Fibroblast of skin of back (primary cell): ENCODE results near the gene KIF1B.
"Not testable (repeated sequence)": the region's sequence is repeated elsewhere in the genome, so short reads cannot be mapped to it uniquely, and the experiment has no call there.

Experiments
- DNase-seq: peaks from one replicate; pipeline ENCODE4 v3.0.0-alpha.2; 2013

The KIF1B gene

DNA sequence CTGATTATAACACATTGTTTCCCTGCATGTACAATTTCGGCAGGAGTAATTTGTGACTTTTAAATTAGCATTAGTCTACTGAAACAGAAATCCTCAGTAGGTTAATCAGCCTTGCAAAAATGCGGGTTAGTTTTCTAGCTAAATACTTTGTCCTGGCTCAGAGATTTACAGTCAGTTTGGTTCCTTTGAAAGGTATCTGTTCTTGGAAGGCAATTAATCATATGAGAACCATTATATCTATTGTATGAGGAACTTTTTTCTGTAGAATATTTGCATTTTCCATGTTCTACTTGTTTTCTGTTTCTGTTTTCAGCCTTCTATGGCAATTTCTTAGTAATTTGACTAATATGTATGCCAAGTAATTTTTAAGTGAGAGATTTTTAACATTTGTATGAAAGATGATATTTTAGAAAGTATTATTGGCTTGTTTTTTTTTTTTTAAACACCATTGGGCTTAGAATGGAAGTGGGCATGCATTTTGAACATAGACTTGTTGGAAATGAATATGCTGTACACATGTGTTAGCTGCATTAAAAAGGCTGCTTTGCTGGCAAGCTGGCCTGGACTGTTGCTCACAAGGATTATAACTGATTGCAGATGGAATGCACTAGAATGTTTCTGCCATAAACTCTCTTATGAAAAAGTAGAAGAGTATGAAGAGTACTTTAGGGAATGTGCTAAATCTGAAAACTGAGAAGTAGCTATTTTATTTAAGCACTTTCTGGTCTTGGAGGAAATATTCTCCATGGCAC lies 26.2 kb downstream of the KIF1B start:
- DNase-seq: peak; percentile 29

GRCh38 chr1:10237157-10237539 lies 26.8 kb downstream of the KIF1B start:
- no peak for DNase-seq

GRCh38 chr1:10242135-10242534 lies 31.8 kb downstream of the KIF1B start:
- DNase-seq: no peak

DNA sequence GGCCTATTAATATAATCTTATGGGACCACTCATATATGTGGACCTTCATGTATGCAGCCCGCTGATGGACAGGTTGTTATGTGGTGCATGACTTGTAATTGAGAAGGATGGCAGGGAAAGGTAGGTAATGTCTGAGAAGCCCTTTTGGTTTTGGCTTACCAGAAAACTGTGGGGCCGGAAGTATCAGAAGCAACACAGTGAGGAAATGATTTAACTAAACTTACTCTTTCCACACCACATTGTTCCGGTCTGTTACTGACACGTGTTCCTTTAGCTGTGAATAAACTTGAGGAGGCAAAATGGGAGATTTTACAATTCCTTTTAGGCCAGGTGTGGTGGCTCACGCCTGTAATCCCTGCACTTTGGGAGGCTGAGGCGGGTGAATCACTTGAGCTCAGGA lies 32.4 kb downstream of the KIF1B start:
- DNase-seq: no peak

DNA sequence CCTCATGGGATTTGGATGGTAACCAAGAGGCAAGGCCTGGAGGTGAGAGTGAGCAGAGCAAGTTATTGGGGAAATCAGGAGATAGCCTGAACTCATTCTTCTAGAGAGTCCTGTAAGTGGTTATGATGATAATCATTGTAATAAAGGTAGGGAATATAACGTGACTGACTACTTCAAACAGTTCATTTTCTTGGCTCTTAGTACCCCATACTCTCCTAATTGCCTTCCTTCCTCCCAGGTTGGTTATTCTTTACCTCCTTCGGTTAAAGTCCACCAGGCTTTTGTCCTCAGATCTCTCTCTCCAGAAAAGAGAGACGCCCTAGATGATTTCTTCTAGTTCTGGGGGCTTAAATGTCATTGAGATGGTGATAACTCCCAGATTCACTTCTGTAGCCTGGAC lies 35.3 kb downstream of the KIF1B start:
- no peak for DNase-seq

- DNase-seq: no peak
Measured at GRCh38 chr1:10249808-10250457, 39.6 kb downstream of the KIF1B start.

GRCh38 chr1:10250663-10251062 lies 40.3 kb downstream of the KIF1B start:
- DNase-seq: no peak

GRCh38 chr1:10251325-10252108 lies 41.1 kb downstream of the KIF1B start:
- peak; percentile 35 for DNase-seq

- DNase-seq: peak; percentile 70
Measured at GRCh38 chr1:10252508-10252907, 42.1 kb downstream of the KIF1B start.

- no peak for DNase-seq
Measured at GRCh38 chr1:10253149-10253548, 42.8 kb downstream of the KIF1B start.

DNA sequence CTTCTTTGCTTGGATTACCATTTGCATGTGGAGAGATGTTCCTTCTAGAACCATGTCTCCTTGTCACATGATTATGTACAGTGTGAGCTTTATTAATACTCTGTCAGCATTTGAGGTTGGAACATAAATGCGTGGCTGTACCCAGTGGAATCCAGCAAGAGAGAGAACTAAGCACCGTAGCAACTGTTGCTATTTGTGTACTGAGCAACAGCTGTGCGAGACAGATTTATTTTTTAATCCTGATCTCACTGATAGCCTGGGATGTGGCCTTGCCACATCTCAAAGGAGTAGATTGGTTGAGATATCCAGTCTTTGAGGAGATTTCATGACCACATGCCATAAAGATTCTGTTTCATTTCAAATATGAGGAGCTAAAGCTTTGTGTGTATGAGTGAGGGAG lies 43.4 kb downstream of the KIF1B start:
- peak; percentile 81 for DNase-seq

- DNase-seq: no peak
Measured at GRCh38 chr1:10257851-10258250, 47.5 kb downstream of the KIF1B start.

- DNase-seq: not testable (repeated sequence)
Measured at GRCh38 chr1:10259547-10259946, 49.2 kb downstream of the KIF1B start.

GRCh38 chr1:10263450-10264082 lies 53.2 kb downstream of the KIF1B start:
- no peak for DNase-seq

- DNase-seq: no peak
Measured at GRCh38 chr1:10265027-10265426, 54.7 kb downstream of the KIF1B start.

GRCh38 chr1:10265900-10266299 lies 55.5 kb downstream of the KIF1B start:
- no peak for DNase-seq

DNA sequence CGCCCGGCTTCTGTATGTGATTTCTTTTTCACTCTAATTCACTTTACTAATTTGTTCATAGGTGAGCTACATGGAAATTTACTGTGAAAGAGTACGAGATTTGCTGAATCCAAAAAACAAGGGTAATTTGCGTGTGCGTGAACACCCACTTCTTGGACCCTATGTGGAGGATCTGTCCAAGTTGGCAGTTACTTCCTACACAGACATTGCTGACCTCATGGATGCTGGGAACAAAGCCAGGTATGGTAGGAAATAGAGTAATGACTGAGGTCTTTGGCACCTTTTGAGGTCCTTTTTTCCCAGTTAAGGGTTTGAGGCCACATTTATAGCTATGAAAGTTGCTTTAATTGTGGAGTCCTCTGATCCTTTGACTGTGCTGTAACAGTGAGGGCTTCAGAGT lies 56.9 kb downstream of the KIF1B start:
- DNase-seq: no peak

DNA sequence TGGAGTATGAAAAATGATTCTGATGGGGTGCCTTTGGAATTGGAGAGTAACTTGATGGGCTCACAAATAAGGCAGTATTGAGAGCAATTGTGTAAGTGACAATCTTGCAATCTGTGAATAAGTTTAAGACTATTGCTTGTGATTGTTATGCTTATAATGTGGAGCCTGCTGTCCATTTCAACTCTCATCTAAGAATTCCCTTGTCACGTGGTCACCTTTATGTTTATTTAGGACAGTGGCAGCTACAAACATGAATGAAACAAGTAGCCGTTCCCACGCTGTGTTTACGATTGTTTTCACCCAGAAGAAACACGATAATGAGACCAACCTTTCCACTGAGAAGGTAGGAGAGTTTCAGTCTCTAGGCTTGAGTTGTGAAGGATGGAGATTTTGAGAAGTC lies 57.6 kb downstream of the KIF1B start:
- DNase-seq: no peak

GRCh38 chr1:10271090-10271489 lies 60.7 kb downstream of the KIF1B start:
- no peak for DNase-seq

GRCh38 chr1:10271869-10272268 lies 61.5 kb downstream of the KIF1B start:
- DNase-seq: no peak

GRCh38 chr1:10272274-10272673 lies 61.9 kb downstream of the KIF1B start:
- no peak for DNase-seq

GRCh38 chr1:10278880-10279279 lies 68.5 kb downstream of the KIF1B start:
- no peak for DNase-seq
